SK-N-SH (cell line): ENCODE results near the gene LRIG1.

Experiments
- CTCF ChIP-seq: fragments of 200-600 bp; sonication (generic); IDR thresholded peaks from 2 replicates; pipeline ENCODE4 v1.6.1; 2017; ENCODE audit warnings: antibody characterized with exemption, mild to moderate bottlenecking, moderate library complexity
- EP300 ChIP-seq, 2 experiments: IDR thresholded peaks; 2 replicates each; pipeline versions ENCODE4 v1.4.0 to v1.6.1; 2012; ENCODE audit warnings: borderline replicate concordance in 1 of 2, low read depth in 1 of 2, low read length in 1 of 2
- EZH2phosphoT487 ChIP-seq: fragments of 200-600 bp; sonication (generic); IDR thresholded peaks from 2 replicates; pipeline ENCODE4 v1.6.1; 2017; ENCODE audit warnings: low read depth, mixed run types, mild to moderate bottlenecking, antibody characterized with exemption, moderate library complexity, borderline replicate concordance
- GABPA ChIP-seq: IDR thresholded peaks from 2 replicates; pipeline ENCODE4 v1.4.0; 2012; ENCODE audit warnings: low read depth, mild to moderate bottlenecking
- NFIC ChIP-seq: IDR thresholded peaks from 2 replicates; pipeline ENCODE4 v1.4.0; 2012; ENCODE audit warnings: borderline replicate concordance
- NRF1 ChIP-seq: IDR thresholded peaks from 2 replicates; pipeline ENCODE4 v1.6.1; 2012; ENCODE audit warnings: low read depth, mild to moderate bottlenecking, low read length
- POLR2AphosphoS5 ChIP-seq: IDR thresholded peaks from 2 replicates; pipeline ENCODE4 v1.6.1; 2012; ENCODE audit warnings: low read depth, low read length
- RAD21 ChIP-seq: IDR thresholded peaks from 2 replicates; pipeline ENCODE4 v1.6.1; 2012; ENCODE audit warnings: mild to moderate bottlenecking, low read length
- RFX5 ChIP-seq: IDR thresholded peaks from 2 replicates; pipeline ENCODE4 v1.6.1; 2012; ENCODE audit warnings: mild to moderate bottlenecking, improper control_type of control experiment, low read length
- SIN3A ChIP-seq: IDR thresholded peaks from 2 replicates; pipeline ENCODE4 v1.6.1; 2012; ENCODE audit warnings: low read depth, mild to moderate bottlenecking, low read length, moderate library complexity, borderline replicate concordance
- TCF12 ChIP-seq: IDR thresholded peaks from 2 replicates; pipeline ENCODE4 v1.4.0; 2012
- YY1 ChIP-seq: IDR thresholded peaks from 2 replicates; pipeline ENCODE4 v1.4.0; 2012; ENCODE audit warnings: low read depth, mild to moderate bottlenecking

DNA sequence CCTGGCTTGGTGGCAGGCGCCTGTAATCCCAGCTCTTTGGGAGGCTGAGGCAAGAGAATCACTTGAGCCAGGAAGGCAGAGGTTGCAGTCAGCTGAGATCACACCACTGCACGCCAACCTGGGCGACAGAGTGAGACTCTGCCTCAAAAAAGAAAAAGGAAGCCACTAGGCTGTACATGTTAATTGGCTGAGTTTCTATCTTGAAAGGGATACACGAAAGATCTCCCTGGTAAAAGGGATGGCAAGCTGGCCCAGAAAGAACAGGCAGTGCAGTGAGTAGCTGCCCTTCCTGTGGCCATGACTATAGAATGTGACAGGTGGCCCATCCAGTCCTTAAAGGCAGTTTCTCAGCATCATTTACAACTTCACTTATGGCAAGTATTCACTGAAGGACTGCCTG lies 12.3 kb downstream of the LRIG1 start:
- TF ChIP-seq POLR2AphosphoS5: no peak
- no peak for TF ChIP-seq NFIC
- TF ChIP-seq CTCF: no peak
- TF ChIP-seq SIN3A: no peak
- no peak for TF ChIP-seq EP300 (IDR thresholded peaks at IDR 0.05; ENCODE audit: borderline replicate concordance in 1 of 2, low read depth in 1 of 2, low read length in 1 of 2)
- no peak for TF ChIP-seq NRF1
- no peak for TF ChIP-seq EZH2phosphoT487
- TF ChIP-seq RAD21: no peak
- no peak for TF ChIP-seq TCF12
- TF ChIP-seq RFX5: no peak
- no peak for TF ChIP-seq GABPA
- TF ChIP-seq YY1: no peak
